Hepatocyte (in vitro differentiated cells): ENCODE measurements around the gene GPR25. TPM values are rescaled to one million over a fixed set of nuclear protein-coding genes. Genes with fewer than 3 reads are reported as not detected.

Experiments used
- DNase-seq: peaks from one replicate; pipeline ENCODE4 v3.0.0-alpha.2; 2016; ENCODE audit warnings: low spot score
- H2AFZ ChIP-seq: fragments of 200-600 bp; sonication (generic); 2 replicates; pipeline ENCODE4 v1.6.0; 2016; ENCODE audit warnings: antibody characterized with exemption, mild to moderate bottlenecking
- H3K27ac ChIP-seq: fragments of 200-600 bp; sonication (generic); 2 replicates; pipeline ENCODE4 v1.5.1; 2016; ENCODE audit warnings: mild to moderate bottlenecking
- H3K27me3 ChIP-seq: fragments of 200-600 bp; sonication (generic); 2 replicates; pipeline ENCODE4 v1.6.1; 2016
- H3K36me3 ChIP-seq: fragments of 200-600 bp; sonication (generic); replicated peaks from 2 replicates; pipeline ENCODE4 v1.5.1; 2016; ENCODE audit warnings: low read depth; ENCODE audit not compliant: insufficient read depth
- H3K4me1 ChIP-seq: fragments of 200-600 bp; sonication (generic); 2 replicates; pipeline ENCODE4 v1.5.1; 2016; ENCODE audit warnings: mild to moderate bottlenecking, moderate library complexity; ENCODE audit not compliant: insufficient read depth
- H3K4me2 ChIP-seq: fragments of 200-600 bp; sonication (generic); 2 replicates; pipeline ENCODE4 v1.6.0; 2016
- H3K4me3 ChIP-seq: fragments of 200-600 bp; sonication (generic); 2 replicates; pipeline ENCODE4 v1.5.1; 2016; ENCODE audit warnings: mild to moderate bottlenecking
- H3K79me2 ChIP-seq: fragments of 200-600 bp; sonication (generic); 2 replicates; pipeline ENCODE4 v1.6.0; 2017; ENCODE audit warnings: mild to moderate bottlenecking
- H3K9me2 ChIP-seq: fragments of 200-600 bp; sonication (generic); replicated peaks from 2 replicates; pipeline ENCODE4 v1.6.0; 2017; ENCODE audit warnings: mild to moderate bottlenecking; ENCODE audit not compliant: insufficient read depth
- H3K9me3 ChIP-seq: fragments of 200-600 bp; sonication (generic); 2 replicates; pipeline ENCODE4 v1.5.1; 2016; ENCODE audit warnings: low read depth, mild to moderate bottlenecking
- H4K20me1 ChIP-seq: fragments of 200-600 bp; sonication (generic); 2 replicates; pipeline ENCODE4 v1.6.0; 2016; ENCODE audit warnings: mild to moderate bottlenecking; ENCODE audit not compliant: insufficient read depth, poor library complexity, severe bottlenecking
- CTCF ChIP-seq: fragments of 200-600 bp; sonication (generic); IDR thresholded peaks from 2 replicates; pipeline ENCODE4 v1.5.1; 2016; ENCODE audit warnings: antibody characterized with exemption, mild to moderate bottlenecking; ENCODE audit not compliant: poor library complexity
- EZH2 ChIP-seq: fragments of 200-600 bp; sonication (generic); IDR thresholded peaks from 2 replicates; pipeline ENCODE4 v1.6.1; 2016; ENCODE audit warnings: antibody characterized with exemption, mild to moderate bottlenecking, borderline replicate concordance
- EZH2phosphoT487 ChIP-seq: fragments of 200-600 bp; sonication (generic); IDR thresholded peaks from one replicate; pipeline ENCODE4 v1.6.1; 2018; ENCODE audit warnings: antibody characterized with exemption, mild to moderate bottlenecking, low read depth, moderate library complexity; ENCODE audit not compliant: unreplicated experiment, severe bottlenecking
- WGBS: methylation state at CpG from one replicate; pipeline ENCODE4 v1.1.6; 2016; ENCODE audit warnings: low lambda C conversion rate; ENCODE audit errors: missing lambda C conversion rate; 5-methylcytosine and 5-hydroxymethylcytosine counted together
- polyA plus RNA-seq: library from polyadenylated mRNA; unstranded; fragments of >200 nt; fragmentation: Nextera tagmentation; extraction: Ambion mirVana; gene quantifications from 2 replicates; pipeline ENCODE4 v1.2.1, GENCODE V29; 2016
- total RNA-seq: library from RNA; depleted of rRNA; stranded (reverse); fragments of >200 nt; gene quantifications from 2 replicates; pipeline ENCODE4 v1.2.3, GENCODE V29; 2014

GPR25 gene
- total and polyA plus RNA-seq, 2 experiments from 2014 or later, result not detected

- H3K4me1 ChIP-seq, result peaks cover 41% of the 10 kb centered on the region
- TF ChIP-seq CTCF (no peak), EZH2 (no peak), EZH2phosphoT487 (no peak)
- H3K27ac ChIP-seq, result peak overlapping the region; percentile 100
- H3K4me2 ChIP-seq, result peak overlapping the region; percentile 89
- H3K27me3 ChIP-seq, result no peaks in the 10 kb centered on the region
- peaks cover 10% of the 10 kb centered on the region for H4K20me1 ChIP-seq
- no peaks in the 10 kb centered on the region for H3K9me2 ChIP-seq
- H2AFZ ChIP-seq, result no peak overlapping the region
- H3K4me3 ChIP-seq, result no peak overlapping the region
- peaks cover 59% of the 10 kb centered on the region for H3K79me2 ChIP-seq
- peak; percentile 92 for DNase-seq
- no peaks in the 10 kb centered on the region for H3K9me3 ChIP-seq
- 32% methylated on average over 9 of the region's 10 CpGs for WGBS
- H3K36me3 ChIP-seq, result no peaks in the 10 kb centered on the region
Measured at GRCh38 chr1:200896531-200897196, 23.9 kb downstream of the GPR25 start.

- H2AFZ ChIP-seq, result no peak overlapping the region
- no peaks in the 10 kb centered on the region for H3K9me2 ChIP-seq
- H3K36me3 ChIP-seq, result no peaks in the 10 kb centered on the region
- no peaks in the 10 kb centered on the region for H3K27me3 ChIP-seq
- WGBS, result 79% methylated on average over 4 of the region's 5 CpGs
- H3K4me3 ChIP-seq, result no peak overlapping the region
- peaks cover 10% of the 10 kb centered on the region for H4K20me1 ChIP-seq
- H3K4me2 ChIP-seq, result peak overlapping the region; percentile 89
- TF ChIP-seq CTCF (no peak), EZH2 (no peak), EZH2phosphoT487 (no peak)
- H3K9me3 ChIP-seq, result no peaks in the 10 kb centered on the region
- peak overlapping the region; percentile 100 for H3K27ac ChIP-seq
- peaks cover 41% of the 10 kb centered on the region for H3K4me1 ChIP-seq
- peak; percentile 60 for DNase-seq
- H3K79me2 ChIP-seq, result peaks cover 56% of the 10 kb centered on the region
Measured at GRCh38 chr1:200897259-200897658, 24.5 kb downstream of the GPR25 start.

GRCh38 chr1:200899015-200899386 is 26.2 kb downstream of the GPR25 start:
- Histone ChIP-seq H3K4me2 (peak overlapping the region; percentile 89), H3K36me3 (no peaks in the 10 kb centered on the region), H3K27me3 (no peaks in the 10 kb centered on the region), H3K79me2 (peaks cover 42% of the 10 kb centered on the region), H3K9me2 (no peaks in the 10 kb centered on the region), H2AFZ (no peak overlapping the region), H3K27ac (peak overlapping the region; percentile 100), H4K20me1 (peaks cover 10% of the 10 kb centered on the region), H3K4me3 (no peak overlapping the region), H3K4me1 (peaks cover 32% of the 10 kb centered on the region), H3K9me3 (no peaks in the 10 kb centered on the region)
- no peak for TF ChIP-seq EZH2phosphoT487
- no peak for TF ChIP-seq EZH2
- TF ChIP-seq CTCF, result no peak
- 72% methylated on average over 3 of the region's 3 CpGs for WGBS
- no peak for DNase-seq
